ENCODE data around the gene MS4A18.
"Not testable (repeated sequence)": the region's sequence is repeated elsewhere in the genome, so short reads cannot be mapped to it uniquely, and the experiment has no call there.

MS4A18 gene

DNA sequence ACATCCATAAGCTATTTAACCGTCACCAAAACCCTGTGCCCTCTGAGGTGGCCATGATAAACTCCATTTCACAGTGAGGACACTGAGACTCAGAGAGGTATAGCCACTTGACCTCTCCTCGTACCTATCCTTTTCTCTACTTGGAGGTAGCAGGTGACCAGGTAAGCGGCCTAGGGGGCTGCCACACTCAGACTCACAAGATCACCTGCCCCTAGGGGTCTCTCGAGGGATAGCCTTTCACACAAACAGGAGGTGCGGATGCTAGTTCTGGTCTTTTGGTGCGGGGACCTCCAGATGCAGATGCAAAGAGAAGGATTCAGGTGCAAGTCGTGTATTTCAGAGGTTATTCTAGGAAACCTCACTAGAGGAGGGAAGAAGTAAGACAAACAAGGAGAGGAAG is 14.6 kb downstream of the MS4A18 start:
- DNase-seq (ENCODE audit: low spot score), result no peak

DNA sequence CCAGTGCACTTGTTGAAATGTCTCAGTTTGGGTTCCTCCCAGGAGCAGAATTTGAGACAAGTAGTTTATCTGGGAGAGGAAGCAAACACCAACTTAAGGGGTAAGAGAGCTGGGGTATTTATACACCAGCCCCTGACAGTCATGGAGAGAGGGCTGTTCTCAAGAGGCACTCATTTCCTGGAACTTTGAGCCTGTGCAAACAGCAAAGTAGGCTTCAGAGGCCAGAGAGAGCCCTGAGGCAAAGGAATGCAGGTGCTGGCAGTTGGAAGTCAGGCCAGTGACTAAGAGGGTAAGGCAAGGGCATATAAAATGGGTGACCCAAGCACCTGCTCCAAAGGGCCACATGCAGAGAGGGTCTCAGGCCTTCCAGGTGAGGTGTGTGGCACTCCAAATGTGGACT is 16.1 kb downstream of the MS4A18 start:
- DNase-seq (ENCODE audit: low spot score), result no peak

DNA sequence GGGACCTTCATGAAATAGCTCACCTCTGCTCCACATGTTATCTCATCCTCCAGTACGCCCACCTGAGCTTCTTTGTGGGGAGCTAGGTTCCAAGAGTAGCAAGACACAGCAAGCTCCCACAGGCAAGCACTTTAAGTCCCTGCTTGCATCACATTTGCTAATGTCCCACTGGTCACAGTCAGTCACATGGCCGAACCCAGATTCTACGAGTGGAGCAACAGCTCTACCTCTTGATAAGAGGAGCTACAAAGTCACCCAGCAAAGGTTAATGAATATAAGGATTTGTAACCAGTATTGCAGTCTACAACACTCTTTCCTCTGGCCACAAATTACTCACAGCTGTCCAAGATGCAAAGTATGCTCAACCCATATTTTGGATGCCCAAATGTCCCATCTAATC is 16.9 kb downstream of the MS4A18 start:
- no peak for DNase-seq (ENCODE audit: low spot score)

DNA sequence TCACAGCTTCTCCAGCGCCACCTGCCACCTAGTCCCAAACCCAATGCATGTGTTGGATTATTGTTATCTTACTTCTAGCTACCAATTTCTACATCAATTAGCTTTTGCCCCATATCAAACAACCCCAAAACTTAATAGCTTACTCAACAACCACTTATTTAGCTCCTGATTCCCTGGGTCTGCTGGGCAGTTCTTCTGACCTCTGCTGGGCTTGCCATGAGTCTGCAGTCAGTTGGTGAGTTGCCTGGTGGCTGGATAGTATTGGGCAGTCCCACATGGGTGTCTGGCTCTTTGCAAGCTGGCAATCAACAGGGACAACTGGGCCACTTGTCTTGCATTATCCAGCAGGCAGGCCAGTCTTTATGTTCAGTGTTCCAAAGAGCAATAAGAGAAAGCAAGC is 18.5 kb downstream of the MS4A18 start:
- no peak for DNase-seq (ENCODE audit: low spot score)

DNA sequence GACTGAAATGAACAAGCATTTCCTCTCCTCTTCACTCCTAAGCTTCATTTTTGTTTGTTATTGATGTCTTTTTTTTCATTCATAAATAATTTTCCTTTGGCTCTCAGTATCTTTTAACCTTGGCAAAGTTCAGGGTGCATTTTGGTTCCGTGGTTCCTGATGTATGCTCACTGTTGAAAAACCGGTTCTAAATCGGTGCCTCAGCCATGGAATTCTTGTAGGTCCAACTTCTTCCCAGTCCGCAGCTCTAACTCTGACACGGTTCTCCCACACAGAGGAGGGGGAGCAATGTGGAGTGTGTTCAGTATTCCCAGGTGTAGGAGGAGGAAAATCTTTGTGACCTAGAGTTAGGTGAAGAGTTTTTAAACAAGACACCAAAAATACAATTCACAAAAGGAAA is 19.6 kb downstream of the MS4A18 start:
- no peak for DNase-seq (ENCODE audit: low spot score)

DNA sequence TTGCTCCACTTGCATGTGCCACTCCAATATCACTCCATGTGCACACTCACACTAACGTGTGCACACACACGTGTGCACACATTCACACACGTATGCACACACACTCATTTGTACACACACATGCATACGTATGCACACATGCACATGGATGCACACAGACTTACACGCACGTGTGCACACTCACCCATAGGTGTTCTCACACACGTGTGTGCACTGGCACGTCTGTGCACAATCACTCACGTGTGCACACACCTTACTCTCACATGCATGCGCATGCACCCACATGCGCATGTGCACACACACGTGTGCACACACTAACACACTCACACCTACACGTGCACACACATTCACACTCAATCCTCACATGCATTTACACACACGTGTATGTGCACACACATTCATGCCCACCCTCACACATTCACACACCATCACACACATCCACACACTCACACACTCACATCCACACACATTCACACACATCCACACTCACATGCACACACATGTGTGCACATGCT is 22.9 kb downstream of the MS4A18 start:
- DNase-seq (ENCODE audit: low spot score), result no peak

DNA sequence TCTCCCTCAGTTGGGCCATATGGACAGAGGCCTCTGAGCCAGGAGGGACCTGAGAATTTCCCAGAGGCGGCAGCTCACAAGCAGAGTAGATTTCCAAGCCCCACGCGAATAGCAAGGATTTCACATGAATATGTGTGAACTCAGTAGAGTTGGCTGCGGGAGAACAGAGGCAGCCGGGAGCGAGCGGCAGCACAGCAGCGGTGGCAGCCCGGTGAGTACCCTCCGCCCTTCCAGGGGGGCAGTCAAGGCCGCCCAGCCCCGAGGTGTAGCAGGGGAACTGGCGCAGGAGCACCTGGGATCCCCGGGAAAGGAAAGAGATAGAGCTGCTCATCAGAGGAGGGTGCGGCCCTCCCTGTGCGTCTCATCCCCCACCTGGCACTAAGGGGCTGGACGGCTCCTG is 23.7 kb downstream of the MS4A18 start:
- DNase-seq (ENCODE audit: low spot score), result no peak

DNA sequence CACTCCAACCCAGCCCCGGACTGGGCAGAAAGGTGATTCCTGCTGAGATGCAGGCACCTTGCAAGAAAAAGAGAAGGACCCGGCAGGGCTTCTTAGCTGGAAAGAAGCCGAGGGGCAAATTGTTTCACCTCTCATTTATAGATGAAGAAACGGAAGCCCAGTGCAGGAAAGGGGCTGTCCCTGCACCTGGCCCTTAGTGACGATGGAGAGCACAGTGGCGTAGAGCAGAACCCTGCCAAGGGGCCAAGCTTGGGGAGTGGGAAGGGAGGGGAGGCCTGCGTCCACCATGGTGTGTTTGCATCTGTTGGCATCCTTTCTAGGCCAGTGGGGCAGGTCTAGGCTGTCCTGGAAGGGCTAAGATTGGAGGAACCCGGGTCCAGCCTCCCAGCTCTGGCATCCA is 24.3 kb downstream of the MS4A18 start:
- no peak for DNase-seq (ENCODE audit: low spot score)

DNA sequence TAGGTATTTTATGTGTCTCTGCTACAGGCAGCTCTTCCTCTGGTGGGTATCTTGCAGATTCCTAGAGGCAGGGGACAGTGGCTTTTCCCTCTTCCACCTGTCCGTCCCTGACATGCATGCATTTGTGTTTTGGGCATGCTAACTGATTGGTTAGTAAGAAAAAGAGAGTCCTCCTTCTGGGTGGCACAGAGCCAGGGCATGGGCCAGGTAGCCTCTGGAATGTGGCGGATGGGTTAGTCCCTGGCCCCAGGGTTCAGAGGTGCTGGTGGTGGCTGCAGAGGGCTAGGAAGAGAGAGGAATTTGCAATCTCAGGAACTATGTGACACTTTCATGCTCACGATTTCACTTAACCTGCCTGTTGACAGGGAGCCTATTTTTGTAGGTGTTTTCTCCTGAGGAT is 26.4 kb downstream of the MS4A18 start:
- no peak for DNase-seq (ENCODE audit: low spot score)

DNA sequence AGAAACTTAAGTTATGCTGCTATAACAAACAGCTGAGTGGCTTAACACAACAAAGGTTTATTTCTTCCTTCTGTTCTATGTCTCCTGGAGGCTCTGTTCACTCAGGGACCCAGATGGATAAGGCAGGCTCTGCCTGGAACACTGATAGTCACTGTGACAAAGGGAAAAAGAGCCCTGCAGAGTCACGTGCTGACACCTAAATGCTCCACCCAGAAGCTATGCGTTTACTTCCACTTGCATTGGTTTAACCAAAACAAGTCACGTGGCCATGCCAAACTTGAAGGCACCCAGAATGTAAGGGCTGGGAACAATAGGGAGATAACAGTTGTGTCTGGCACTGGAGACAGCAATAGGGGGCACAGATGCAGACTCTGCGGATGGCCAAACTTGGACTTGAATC is 28.8 kb downstream of the MS4A18 start:
- DNase-seq (ENCODE audit: low spot score), result no peak

DNA sequence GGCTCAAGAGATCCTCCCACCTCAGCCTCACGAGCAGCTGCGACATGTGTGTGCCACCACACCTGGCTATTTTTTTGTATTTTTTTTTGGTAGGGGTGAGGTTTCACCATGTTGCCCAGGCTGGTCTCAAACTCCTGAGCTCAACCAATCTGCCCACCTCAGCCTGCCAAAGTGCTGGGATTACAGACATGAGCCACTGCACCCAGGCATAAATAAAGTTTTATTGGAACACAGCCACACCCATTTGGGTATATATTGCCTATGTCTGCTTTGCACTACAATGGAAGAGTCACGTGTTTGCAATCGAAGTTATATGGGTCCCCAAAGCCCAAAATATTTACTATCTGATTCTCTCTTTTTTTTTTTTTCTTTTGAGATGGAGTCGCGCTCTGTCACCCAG is 30.4 kb downstream of the MS4A18 start:
- no peak for DNase-seq (ENCODE audit: low spot score)

DNA sequence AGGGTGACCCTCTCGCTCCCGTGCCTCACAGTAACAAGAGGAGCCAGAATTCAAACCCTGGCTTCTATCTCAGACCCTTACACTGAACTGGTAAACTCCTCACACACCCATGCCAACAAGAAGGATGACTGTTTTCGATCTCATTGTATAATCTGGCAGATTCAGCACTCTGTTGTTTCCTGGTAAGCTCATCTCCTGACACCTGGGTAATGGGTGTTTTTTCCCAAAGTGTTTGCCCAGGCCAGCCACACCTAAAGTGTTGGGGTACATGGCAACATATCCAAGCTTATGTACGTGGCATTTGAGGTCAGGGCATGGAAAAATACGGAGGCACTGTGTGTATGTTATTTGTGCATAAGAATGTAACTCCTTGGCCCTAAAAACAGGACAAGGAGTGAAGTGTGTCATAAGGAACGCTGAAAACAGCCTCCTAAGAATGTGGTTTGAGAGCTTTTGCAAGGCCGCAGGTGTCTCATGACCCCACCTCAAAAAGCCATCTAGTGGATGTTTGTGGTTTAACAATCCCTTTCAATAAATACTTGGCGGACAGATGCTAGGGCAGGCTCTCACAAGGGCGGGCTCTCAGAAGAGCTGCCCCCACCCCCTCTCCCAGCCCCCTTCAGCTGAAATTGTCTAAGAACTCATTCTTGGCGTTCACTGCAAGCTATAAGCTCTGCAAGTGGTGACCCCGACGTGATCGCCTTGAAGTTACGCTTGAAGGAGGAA is 31.9 kb downstream of the MS4A18 start, which contains the start of gene MS4A15:
Gene MS4A15, plus strand, starts transcription at position 561 of the 726 bp plus-strand sequence. CDS start 6,867 bp downstream, outside the sequence.
- no peak for DNase-seq (ENCODE audit: low spot score)

DNA sequence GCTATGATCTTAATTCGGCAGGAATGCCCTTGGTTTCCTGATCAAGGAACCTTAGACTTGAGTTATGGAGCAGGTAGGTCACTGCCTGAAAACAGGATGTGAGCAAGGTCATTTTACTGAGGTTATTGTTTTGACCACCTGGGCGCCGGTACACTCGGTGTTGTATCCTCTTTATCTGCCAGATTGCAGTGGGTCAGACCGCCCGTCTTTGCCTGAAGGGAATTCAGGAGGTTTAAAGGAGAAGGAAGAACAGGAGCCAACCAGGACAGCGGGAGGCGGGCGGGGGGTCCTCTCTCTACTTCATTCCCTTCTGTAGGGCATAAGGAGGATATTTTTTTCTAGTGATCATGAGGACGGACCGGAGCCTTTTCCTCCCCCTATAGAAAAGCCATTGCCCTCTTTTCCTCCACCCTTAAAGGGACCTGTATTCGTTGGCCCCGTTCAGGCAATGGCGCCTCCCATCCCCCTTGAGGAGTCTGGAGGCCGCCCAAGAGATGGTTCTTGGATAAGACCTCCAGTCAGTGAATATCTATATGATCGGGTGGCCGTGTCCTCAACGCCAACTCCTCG is 32.8 kb downstream of the MS4A18 start:
- DNase-seq (ENCODE audit: low spot score), result no peak

DNA sequence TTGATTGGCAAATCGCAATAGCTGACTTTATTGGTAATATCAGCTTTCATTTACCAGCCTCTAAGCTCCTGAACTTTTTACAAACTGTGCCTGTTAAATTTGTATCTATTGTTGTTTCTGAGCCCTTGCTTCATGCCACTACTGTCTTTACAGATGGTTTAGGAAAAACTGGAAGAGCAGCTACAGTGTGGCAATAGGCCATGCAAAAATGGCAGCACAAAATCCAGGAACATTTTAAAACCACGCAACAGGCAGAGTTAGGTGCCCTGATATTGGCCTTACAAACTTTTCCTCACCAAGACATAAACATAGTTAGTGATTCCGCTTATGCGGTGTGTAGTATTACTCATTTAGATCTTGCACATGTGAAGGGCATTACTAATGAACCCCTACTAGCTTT is 34.2 kb downstream of the MS4A18 start:
- not testable (repeated sequence) for DNase-seq (ENCODE audit: low spot score)

DNA sequence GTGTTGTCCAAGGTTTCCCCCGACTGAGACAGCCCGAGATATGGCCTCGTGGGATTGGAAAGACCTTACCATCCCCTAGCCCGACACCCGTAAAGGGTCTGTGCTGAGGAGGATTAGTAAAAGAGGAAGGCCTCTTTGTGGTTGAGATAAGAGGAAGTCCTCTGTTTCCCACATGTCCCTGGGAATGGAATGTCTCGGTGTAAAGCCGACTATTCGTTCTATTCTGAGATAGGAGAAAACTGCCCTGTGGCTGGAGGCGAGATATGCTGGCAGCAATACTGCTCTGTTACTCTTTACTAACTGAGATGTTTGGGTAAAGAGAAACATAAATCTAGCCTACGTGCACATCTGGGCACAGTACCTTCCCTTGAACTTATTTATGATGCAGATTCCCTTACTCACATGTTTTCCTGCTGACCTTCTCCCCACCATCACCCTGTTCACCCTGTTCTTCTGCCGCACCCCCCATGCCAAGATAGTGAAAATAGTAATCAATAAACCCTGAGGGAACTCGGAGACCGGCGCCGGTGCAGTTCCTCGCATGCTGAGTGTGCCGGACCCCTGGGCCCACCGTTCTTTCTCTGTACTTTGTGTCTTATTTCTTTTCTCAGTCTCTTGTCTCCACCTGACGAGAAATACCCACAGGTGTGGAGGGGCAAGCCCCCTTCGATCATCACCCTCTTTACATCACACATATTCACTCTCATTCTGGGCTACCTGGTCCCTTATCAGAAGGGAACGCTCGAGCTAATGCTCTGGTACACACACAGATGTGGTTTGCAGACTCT is 35.1 kb downstream of the MS4A18 start:
- not testable (repeated sequence) for DNase-seq (ENCODE audit: low spot score)

DNA sequence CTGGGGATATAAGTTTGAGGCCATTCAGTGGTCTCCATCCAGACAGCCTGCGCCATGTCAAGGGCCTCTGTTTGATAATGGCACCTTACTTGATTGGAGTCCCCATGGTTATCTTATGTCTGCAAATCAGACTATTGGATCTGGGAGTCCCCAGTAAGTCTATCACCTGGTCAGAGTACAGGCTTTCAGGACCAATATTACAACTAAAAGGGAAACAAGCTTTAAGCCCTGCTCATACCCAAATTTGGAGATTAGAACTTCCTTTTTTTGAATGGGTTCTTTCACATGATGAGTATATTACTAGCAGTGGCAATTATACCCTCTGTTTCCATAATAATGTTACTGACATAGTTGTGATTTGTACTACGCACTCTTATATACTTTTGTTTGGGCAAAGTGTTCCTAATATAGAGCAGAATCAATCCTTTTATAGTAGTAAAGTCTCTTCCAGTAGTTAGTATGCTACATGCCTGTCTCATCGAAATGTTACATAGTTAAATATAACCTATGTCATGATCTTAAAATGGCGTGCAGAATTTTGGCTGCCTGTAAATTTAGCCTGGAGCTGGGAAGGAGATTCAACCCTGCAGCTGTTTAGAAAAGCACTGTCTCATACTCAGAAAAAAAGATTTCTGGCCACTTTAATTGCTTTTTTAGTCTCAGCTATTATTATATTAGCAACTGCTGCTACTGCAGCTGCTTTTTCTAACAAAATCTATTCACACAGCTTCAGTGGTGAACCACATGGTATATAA is 37.1 kb downstream of the MS4A18 start:
- DNase-seq (ENCODE audit: low spot score), result no peak

DNA sequence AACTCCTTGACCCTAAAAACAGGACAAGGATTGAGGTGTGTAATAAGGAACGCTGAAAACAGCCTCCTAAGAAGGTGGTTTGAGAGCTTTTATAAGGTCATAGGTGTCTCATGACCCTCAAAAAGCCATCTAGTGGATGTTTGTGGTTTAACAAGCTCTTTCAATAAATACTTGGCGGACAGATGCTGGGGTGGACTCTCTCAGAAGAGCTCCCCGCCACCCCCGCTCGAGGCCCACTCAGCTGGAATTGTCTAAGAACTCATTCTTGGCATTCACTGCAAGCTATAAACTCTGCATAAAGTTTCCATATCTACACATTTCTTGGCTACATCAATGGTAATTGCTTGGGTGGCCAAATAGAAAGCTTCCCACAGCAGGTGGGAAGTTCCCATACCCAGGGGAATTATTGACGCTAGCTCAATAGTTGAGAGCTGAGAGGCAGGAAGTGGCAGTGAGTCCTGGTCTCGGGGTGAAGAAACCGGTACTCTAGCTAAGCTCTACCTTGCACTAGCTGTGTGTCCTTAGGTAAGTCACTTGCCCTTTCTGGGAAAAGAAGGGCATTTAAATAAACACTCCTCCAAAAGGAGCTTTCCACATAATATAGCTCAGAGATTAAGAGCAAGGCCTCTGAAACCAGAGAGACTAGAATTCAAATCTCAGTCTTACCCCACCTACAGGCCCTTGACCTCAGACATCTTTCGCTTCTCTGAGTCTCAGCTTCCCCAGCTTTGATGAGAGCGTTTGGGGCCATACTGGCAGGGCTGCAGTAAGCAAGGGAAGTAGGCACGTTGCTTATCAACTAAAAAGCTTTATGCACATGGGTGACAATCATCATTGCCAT is 38.6 kb downstream of the MS4A18 start:
- no peak for DNase-seq (ENCODE audit: low spot score)

DNA sequence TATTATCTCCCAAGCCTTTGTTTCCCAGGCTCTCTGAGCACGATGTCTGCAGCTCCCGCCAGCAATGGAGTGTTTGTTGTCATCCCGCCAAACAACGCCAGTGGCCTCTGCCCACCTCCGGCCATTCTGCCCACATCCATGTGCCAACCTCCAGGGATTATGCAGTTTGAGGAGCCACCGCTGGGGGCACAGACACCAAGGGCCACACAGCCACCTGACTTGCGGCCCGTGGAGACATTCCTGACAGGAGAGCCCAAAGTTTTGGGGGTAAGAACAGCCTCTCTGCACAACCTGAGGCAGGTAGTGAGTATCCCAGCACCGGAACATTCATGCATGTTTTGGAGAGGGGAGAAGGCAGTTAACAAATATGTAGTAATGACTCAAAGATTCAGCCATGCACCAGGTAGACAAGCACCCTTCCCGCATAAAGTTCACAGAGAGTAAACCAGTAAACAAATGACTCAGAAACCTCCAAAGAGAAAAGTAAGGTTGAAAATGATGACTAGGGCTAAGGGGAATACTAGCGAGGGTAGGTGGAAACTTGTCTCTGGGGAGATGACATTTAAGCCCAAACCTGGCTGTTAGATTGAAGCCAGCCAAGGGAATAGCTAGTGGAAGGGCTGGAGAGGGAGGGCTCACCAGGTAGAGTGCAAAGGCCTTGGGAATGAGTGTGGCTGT is 39.3 kb downstream of the MS4A18 start:
- DNase-seq (ENCODE audit: low spot score), result no peak

DNA sequence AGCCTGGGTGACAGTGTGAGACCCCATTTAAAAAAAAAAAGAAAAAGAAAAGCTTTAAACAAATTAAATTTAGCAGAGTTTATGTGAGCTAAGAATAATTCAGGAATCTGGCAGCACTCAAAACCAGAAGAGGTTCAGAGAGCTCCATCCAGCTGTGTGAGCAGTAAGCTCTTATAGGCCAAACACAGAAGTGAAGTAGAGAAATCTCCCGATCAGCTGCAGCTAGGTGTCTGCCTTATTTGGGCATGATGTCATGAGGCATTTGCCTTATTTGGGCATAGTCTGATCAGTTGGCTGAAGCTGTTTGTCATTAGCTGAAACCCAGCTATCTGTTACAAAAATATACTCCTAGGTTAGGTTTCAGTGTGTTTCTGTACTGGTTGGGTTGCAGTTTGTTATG is 40.4 kb downstream of the MS4A18 start:
- no peak for DNase-seq (ENCODE audit: low spot score)

DNA sequence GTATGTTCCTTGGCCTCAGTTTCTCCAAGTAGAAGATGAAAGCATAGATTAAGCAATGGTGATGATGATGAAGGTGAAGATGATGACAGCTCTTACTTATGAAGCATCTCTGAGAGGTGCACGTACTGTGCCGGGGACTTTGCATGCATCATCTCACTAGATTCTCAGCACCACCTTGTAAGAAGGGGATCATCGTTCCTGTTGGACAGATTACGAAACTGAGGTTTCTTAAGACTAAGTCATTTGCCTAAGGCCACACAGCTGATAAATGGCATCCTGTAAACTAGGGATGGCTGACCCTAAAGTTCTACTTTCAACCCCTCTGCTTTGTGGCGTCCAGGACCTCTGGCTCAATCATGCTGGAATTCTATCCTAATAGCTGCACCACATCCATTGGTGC is 40.8 kb downstream of the MS4A18 start:
- DNase-seq (ENCODE audit: low spot score), result no peak

DNA sequence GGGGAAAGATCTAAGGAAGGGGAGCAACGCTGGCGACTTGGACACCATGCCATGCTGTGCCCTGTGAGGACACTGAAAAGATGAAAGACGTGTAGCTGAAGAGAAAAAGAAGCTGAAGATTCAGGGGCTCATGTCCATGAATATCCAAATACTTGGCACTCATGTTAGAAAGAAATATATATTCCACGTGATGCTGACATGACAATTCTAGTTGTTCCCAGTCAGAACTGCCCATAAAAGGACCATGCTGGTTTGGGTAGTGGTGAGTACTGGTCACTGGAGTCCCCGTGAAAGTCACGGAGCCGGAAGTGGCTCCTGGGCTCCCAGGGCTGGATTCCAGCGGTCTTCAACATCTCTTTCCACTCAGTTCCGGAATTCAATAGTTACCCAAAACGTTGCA is 42.0 kb downstream of the MS4A18 start:
- DNase-seq (ENCODE audit: low spot score), result no peak
